Thyroid gland (tissue), 4 donors: ENCODE data around the gene BCCIP.

Source experiments
- CTCF ChIP-seq, 6 experiments: fragments of 200-600 bp in 3 of 6; fragments of 450-650 bp in 3 of 6; sonication (generic) in 3 of 6; IDR thresholded peaks; one replicate each; pipeline ENCODE4 v1.5.1; 2016 to 2019; ENCODE audit warnings: antibody characterized with exemption in 6 of 6, mild to moderate bottlenecking in 2 of 6, inconsistent platforms in 1 of 6, moderate library complexity in 1 of 6
- POLR2A ChIP-seq, 2 donors: fragments of 450-650 bp; IDR thresholded peaks; one replicate each; pipeline ENCODE4 v1.6.1; 2017; ENCODE audit warnings: antibody characterized with exemption in 2 of 2, mild to moderate bottlenecking in 2 of 2, moderate library complexity in 1 of 2

GRCh38 chr10:125871338-125871737 is 48.0 kb downstream of the BCCIP start:
- TF ChIP-seq CTCF (IDR thresholded peaks at IDR 0.05) (no peak), POLR2A (IDR thresholded peaks at IDR 0.05) (no peak)
